Brain microvascular endothelial cell (primary cell): ENCODE results near the gene ARHGEF16.

Experiments
- DNase-seq: peaks from one replicate; pipeline ENCODE4 v3.0.0-alpha.2; 2020
- H3K27ac ChIP-seq: fragments of 250-450 bp; sonication (Bioruptor Pico); 2 replicates; pipeline ENCODE4 v1.5.1; 2020; ENCODE audit warnings: mild to moderate bottlenecking, moderate library complexity
- H3K27me3 ChIP-seq: fragments of 250-450 bp; sonication (Bioruptor Pico); replicated peaks from 2 replicates; pipeline ENCODE4 v1.5.1; 2020; ENCODE audit warnings: mild to moderate bottlenecking
- H3K36me3 ChIP-seq: fragments of 250-450 bp; sonication (Bioruptor Pico); replicated peaks from 2 replicates; pipeline ENCODE4 v1.5.1; 2020; ENCODE audit warnings: mild to moderate bottlenecking
- H3K4me3 ChIP-seq: 2 replicates; pipeline ENCODE4 v1.5.1; 2011; ENCODE audit warnings: low read depth, mild to moderate bottlenecking, control low read depth, low read length, moderate library complexity
- CTCF ChIP-seq: IDR thresholded peaks from 2 replicates; pipeline ENCODE4 v1.5.1; 2011; ENCODE audit warnings: low read depth, mild to moderate bottlenecking, moderate library complexity, low read length, control low read depth, inconsistent platforms; ENCODE audit errors: missing control alignments
- in situ Hi-C: cut with HindIII; loops from 2 replicates; pipeline ENCODE4 v1.10.0; 2017; ENCODE audit warnings: low sequenced_read_pairs, low pct_ligation_motif_present

ARHGEF16 gene

DNA sequence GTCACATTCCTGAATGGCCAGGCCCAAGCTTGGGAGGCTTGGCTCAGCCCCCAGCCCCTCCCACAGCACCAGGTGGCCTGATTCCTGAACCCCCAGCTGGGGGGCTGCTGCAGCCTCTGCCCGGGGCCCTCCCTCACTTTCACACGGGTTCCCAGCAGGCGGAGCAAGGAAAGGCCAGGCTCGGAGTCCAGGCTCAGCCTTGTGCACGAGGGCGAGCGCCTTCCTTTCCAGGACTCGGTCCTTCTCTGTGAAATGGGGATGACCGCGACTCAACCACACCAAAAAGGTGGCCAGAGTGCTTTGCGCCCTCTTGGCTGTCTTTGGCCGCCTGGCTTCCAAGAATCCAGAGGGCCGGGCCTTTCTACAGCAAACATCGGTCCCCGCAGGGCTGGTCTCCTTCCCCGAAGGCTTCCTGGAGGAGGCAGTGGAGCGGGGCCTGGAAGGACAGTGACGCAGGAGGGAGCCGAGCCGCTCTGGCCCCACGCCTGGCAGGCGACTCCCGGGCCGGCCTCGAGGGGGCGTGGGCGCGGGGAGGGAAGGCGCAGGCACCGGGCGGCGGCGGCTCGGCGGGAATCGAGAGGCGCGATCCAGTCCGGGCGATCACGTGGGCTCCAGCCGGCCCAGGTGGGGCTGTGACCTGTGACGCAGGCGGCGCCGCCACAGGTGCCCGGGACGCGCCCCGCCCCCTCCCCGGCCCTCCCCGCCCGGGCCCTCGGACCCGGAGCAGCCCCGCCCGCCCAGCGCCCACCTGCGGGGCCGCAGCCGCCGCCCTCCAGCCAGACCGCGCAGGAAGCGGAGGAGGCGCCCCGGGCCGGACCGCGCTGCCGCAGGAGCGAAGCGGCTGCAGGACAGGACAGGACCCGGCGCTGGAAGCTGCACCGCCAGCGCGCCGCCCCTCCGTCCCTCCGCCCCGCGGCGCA, at the start of gene ARHGEF16:
Gene ARHGEF16, plus strand, starts transcription at position 775 of the 920 bp plus-strand sequence. CDS start 8,420 bp downstream, outside the sequence.
- Histone ChIP-seq H3K4me3 (no peak within 1 kb of the TSS), H3K27ac (no peak within 1 kb of the TSS), H3K36me3 (no peaks in the 10 kb centered on the region), H3K27me3 (peaks cover 2% of the 10 kb centered on the region)
- DNase-seq: peak; percentile 29
- peak; percentile 25 for TF ChIP-seq CTCF
- in situ Hi-C loops: no loop called here

- H3K27ac ChIP-seq: no peak overlapping the region
- H3K27me3 ChIP-seq: no peaks in the 10 kb centered on the region
- DNase-seq: no peak
- no peaks in the 10 kb centered on the region for H3K36me3 ChIP-seq
- no peak for TF ChIP-seq CTCF
- H3K4me3 ChIP-seq: no peak overlapping the region
- in situ Hi-C loops: loop anchor here (25.0 kb wide), 1 partner anchor 342 kb away; the partner anchor contains the start of gene PRDM16
Measured at GRCh38 chr1:3404801-3405200, 49.7 kb upstream of the ARHGEF16 start.

DNA sequence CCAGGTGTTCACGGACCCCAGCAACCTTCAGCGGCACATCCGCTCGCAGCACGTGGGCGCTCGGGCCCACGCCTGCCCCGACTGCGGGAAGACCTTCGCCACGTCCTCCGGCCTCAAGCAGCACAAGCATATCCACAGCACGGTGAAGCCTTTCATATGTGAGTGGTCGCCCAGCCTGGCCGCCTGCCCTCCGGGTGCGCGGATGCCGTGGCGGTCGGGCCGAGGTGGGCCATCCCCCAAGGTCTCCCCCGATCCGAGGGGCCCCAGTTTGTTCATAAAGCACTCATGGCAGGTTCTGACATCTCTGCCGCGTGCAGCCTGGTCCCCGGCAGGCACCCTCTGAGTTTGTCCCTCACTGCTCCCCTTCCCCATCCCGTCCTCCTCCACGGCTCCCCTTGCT, 49.0 kb upstream of the ARHGEF16 start:
- Histone ChIP-seq H3K27ac (no peak overlapping the region), H3K4me3 (no peak overlapping the region), H3K36me3 (no peaks in the 10 kb centered on the region), H3K27me3 (no peaks in the 10 kb centered on the region)
- TF ChIP-seq CTCF: no peak
- in situ Hi-C loops: loop anchor here (25.0 kb wide), 1 partner anchor 343 kb away; the partner anchor contains the start of gene PRDM16
- no peak for DNase-seq

- no peak overlapping the region for H3K27ac ChIP-seq
- in situ Hi-C loops: loop anchor here (25.0 kb wide), 1 partner anchor 344 kb away; the partner anchor contains the start of gene PRDM16
Measured at GRCh38 chr1:3405974-3406867, 48.2 kb upstream of the ARHGEF16 start.

More at GRCh38 chr1:3405974-3406867, 48.2 kb upstream of the ARHGEF16 start:
- no peaks in the 10 kb centered on the region for H3K27me3 ChIP-seq
- no peak for TF ChIP-seq CTCF
- no peak overlapping the region for H3K4me3 ChIP-seq
- H3K36me3 ChIP-seq: no peaks in the 10 kb centered on the region
- no peak for DNase-seq
